B cell (primary cell): Measurements from ENCODE around the gene KIAA0825.

Experiments used
- CTCF ChIP-seq: fragments of 200-600 bp; IDR thresholded peaks from one replicate; pipeline ENCODE4 v1.8.0; 2022; ENCODE audit warnings: antibody characterized with exemption, mild to moderate bottlenecking
- EZH2 ChIP-seq: IDR thresholded peaks from 2 replicates; pipeline ENCODE4 v1.6.1; 2012; ENCODE audit warnings: borderline replicate concordance, low read depth, mild to moderate bottlenecking, moderate library complexity, low read length; ENCODE audit not compliant: insufficient read depth, poor library complexity, severe bottlenecking

DNA sequence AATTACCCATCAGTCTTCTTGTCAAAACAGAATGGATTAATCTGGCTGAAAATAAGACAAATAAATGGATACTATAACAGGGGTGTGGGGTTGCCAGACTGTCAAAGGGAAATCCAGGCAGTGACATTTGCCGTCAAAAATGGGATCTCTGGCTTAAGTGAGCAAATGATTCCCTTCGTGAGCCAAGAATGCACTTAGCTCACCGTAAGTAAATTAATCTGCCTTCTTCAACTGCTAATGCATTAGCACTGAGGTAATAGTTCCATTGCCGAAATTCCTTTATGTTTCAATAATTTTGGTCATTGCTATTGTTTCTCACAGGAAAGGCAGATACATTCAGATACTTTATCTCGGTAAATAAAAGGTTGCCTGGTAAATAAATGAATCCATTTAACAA lies 377.8 kb downstream of the KIAA0825 start:
- no peak for TF ChIP-seq CTCF
- TF ChIP-seq EZH2: no peak
